Ovary (tissue), 9 donors: ENCODE results near the gene ARF5. TPM values are rescaled to one million over a fixed set of nuclear protein-coding genes. Genes with fewer than 3 reads are reported as not detected.

ENCODE experiments used
- DNase-seq, 5 donors: peaks; one replicate each; pipeline ENCODE4 v3.0.0-alpha.2; 2019 to 2020
- H3K27ac ChIP-seq, 2 donors: fragments of 200-600 bp; one replicate each; pipeline versions ENCODE4 v1.5.1 to v1.8.0; 2019 to 2022
- H3K27me3 ChIP-seq: fragments of 200-600 bp; one replicate; pipeline ENCODE4 v1.8.0; 2022
- H3K36me3 ChIP-seq: fragments of 200-600 bp; sonication (generic); one replicate; pipeline ENCODE4 v1.5.1; 2019
- H3K4me1 ChIP-seq: one replicate; pipeline ENCODE4 v1.8.1; 2013; ENCODE audit warnings: mild to moderate bottlenecking, moderate library complexity; ENCODE audit not compliant: insufficient read depth
- H3K4me3 ChIP-seq: fragments of 200-600 bp; sonication (generic); one replicate; pipeline ENCODE4 v1.5.1; 2017
- H3K9me3 ChIP-seq, 2 donors: fragments of 200-600 bp in 1 of 2; sonication (generic) in 1 of 2; one replicate each; pipeline versions ENCODE4 v1.5.1 to v1.8.1; 2013 to 2019; ENCODE audit warnings: mild to moderate bottlenecking in 1 of 2, moderate library complexity in 1 of 2
- EP300 ChIP-seq: sonication (generic); formaldehyde crosslinking; IDR thresholded peaks from one replicate; pipeline ENCODE4 v1.6.1; 2017; ENCODE audit warnings: antibody characterized with exemption
- POLR2A ChIP-seq: fragments of 450-650 bp; IDR thresholded peaks from one replicate; pipeline ENCODE4 v1.6.1; 2017; ENCODE audit warnings: antibody characterized with exemption, mild to moderate bottlenecking, moderate library complexity
- WGBS, 3 donors: extraction: QIAGEN DNeasy Blood & Tissue Kit in 1 of 3; methylation state at CpG; one replicate each; pipeline versions ENCODE4 v1.1.5 to v1.1.7; 2013 to 2017; 5-methylcytosine and 5-hydroxymethylcytosine counted together
- intact Hi-C, 4 donors: fragments of 100-400 bp; cut with DNase I; formaldehyde crosslinking; loops; one replicate each; pipeline versions ENCODE4 v1.11.0 to v1.15.1; 2022 to 2023
- polyA plus RNA-seq, 2 donors: library from polyadenylated mRNA; stranded (reverse); fragments of 200-250 nt in 1 of 2; fragments of 350-450 nt in 1 of 2; fragmentation: Illumina TruSeq in 1 of 2; extraction: RNeasy Lipid Tissue Mini Kit (QIAGEN cat#74804) in 1 of 2; gene quantifications; one replicate each; pipeline ENCODE4 v1.2.3, GENCODE V29; 2013 to 2014
- total RNA-seq, 7 donors: library from RNA; depleted of rRNA in 2 of 7; stranded (reverse); fragments of >200 nt in 2 of 7; fragmentation: NEBNext Ultra II Directional in 3 of 7; extraction: Animal tissue kit (Norgen Biotek cat#: 25700) in 3 of 7; gene quantifications; one replicate each; pipeline versions ENCODE4 v1.1.0 to v1.2.4, GENCODE V29; 2016 to 2023
- TF ChIP-seq, protein P1 (sequence below), 3 donors: fragments of 450-650 bp in 2 of 3; fragments of 200-600 bp in 1 of 3; IDR thresholded peaks; one replicate each; pipeline versions ENCODE4 v1.5.1 to v1.8.0; 2016 to 2022; ENCODE audit warnings: antibody characterized with exemption in 3 of 3, mild to moderate bottlenecking in 1 of 3
- donor health status: DM: no; HTN: no; CAD: no; lungs with moderate emphysema.
- donor health status: DM: no; HTN: no; CAD: no.
- donor health status: Bipolar disorder and iron deficiency.
- donor health status: DM: yes; HTN: yes; CAD: no.
- donor health status: DM: no; HTN: no; CAD: no.
- donor health status: DM: yes; HTN: yes; CAD: no.

The ARF5 gene
- total and polyA plus RNA-seq, 9 donors: 87.8 to 147 (median 103) TPM

DNA sequence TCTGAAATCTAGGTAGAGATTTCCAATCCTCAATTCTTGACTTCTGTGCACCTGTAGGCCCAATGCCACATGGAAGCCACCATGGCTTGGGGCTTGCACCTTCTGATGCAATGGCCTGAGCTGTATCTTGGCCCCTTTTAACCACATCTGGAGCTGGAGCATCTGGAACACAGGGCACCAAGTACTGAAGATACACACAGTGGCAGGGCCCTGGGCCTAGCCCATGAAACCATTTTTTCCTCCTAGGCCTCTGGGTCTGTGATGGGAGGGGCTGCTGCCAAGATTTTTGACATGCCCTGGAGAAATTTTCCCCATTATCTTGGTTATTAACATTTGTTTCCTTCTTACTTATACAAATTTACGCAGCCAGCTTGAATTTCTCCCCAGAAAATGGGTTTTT lies 41.9 kb upstream of the ARF5 start:
- H3K4me3 ChIP-seq: no peak overlapping the region
- intact Hi-C loops: no loop called here
- TF ChIP-seq, protein P1, sequence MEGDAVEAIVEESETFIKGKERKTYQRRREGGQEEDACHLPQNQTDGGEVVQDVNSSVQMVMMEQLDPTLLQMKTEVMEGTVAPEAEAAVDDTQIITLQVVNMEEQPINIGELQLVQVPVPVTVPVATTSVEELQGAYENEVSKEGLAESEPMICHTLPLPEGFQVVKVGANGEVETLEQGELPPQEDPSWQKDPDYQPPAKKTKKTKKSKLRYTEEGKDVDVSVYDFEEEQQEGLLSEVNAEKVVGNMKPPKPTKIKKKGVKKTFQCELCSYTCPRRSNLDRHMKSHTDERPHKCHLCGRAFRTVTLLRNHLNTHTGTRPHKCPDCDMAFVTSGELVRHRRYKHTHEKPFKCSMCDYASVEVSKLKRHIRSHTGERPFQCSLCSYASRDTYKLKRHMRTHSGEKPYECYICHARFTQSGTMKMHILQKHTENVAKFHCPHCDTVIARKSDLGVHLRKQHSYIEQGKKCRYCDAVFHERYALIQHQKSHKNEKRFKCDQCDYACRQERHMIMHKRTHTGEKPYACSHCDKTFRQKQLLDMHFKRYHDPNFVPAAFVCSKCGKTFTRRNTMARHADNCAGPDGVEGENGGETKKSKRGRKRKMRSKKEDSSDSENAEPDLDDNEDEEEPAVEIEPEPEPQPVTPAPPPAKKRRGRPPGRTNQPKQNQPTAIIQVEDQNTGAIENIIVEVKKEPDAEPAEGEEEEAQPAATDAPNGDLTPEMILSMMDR (IDR thresholded peaks at IDR 0.05): no peak
- TF ChIP-seq EP300 (no peak), POLR2A (no peak)
- 67 to 86% (median 85%) methylated on average over 1 of the region's 1 CpG for WGBS, 3 donors
- no peak for DNase-seq
- no peaks in the 10 kb centered on the region for H3K27me3 ChIP-seq
- no peak overlapping the region for H3K27ac ChIP-seq
- no peaks in the 10 kb centered on the region for H3K9me3 ChIP-seq
- H3K4me1 ChIP-seq: no peaks in the 10 kb centered on the region
- no peaks in the 10 kb centered on the region for H3K36me3 ChIP-seq

GRCh38 chr7:127550247-127550646 lies 38.0 kb upstream of the ARF5 start:
- no peaks in the 10 kb centered on the region for H3K27me3 ChIP-seq
- no peak overlapping the region for H3K27ac ChIP-seq
- intact Hi-C loops: no loop called here
- no peaks in the 10 kb centered on the region for H3K36me3 ChIP-seq
- H3K4me3 ChIP-seq: no peak overlapping the region
- TF ChIP-seq EP300 (no peak), POLR2A (no peak)
- TF ChIP-seq, protein P1 (IDR thresholded peaks at IDR 0.05): no peak
- no peak for DNase-seq
- H3K9me3 ChIP-seq: no peaks in the 10 kb centered on the region
- H3K4me1 ChIP-seq: no peaks in the 10 kb centered on the region
- WGBS, 3 donors: 33 to 45% (median 37%) methylated on average over 1 of the region's 1 CpG

DNA sequence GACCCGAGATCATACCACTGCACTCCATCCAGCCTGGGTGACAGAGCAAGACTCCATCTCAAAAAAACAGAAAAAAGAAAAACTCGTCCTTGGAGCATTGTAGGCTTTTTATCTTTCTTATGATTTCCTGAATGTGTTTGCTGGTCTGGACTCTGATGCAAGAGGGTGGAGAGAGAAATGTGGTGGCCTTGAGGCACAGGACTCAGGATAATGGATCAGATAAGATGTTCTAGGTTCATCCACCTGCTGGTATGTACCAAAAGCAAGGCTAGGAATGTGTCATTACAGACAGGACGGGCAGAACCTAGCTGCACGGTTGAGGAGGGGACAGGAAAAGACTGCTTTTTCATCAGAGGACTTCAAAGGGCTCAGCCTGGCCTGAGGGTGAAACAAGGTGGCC lies 36.3 kb upstream of the ARF5 start:
- 68 to 79% (median 74%) methylated on average over 4 of the region's 4 CpGs for WGBS, 3 donors
- Histone ChIP-seq H3K36me3 (no peaks in the 10 kb centered on the region), H3K27me3 (no peaks in the 10 kb centered on the region), H3K27ac (no peak overlapping the region), H3K9me3 (peaks cover 0 to 4% of the 10 kb centered on the region in 2 donors), H3K4me1 (no peaks in the 10 kb centered on the region), H3K4me3 (no peak overlapping the region)
- TF ChIP-seq POLR2A (no peak), EP300 (no peak)
- TF ChIP-seq, protein P1 (IDR thresholded peaks at IDR 0.05): no peak
- intact Hi-C loops: no loop called here
- no peak for DNase-seq

DNA sequence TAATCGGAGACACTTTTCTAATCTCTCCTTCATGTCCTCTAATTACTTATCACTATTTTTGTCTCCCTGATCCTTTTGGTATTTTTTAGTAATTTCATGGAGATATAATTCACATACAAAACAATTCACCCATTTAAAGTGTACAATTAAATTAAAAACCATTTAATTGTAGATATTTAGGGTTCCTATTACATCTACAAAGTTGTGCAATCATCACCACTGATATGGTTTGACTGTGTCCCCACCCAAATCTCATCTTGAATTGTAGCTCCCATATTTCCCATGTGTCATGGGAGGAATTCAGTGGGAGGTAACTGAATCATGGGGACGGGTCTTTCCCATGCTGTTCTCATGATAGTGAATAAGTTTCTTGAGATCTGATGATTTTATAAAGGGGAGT lies 31.8 kb upstream of the ARF5 start:
- 74 to 79% (median 76%) methylated on average over 2 of the region's 2 CpGs for WGBS, 3 donors
- no peak for DNase-seq

More for the DNA sequence above, 31.8 kb upstream of the ARF5 start:
- no peak for TF ChIP-seq EP300
- no peak for TF ChIP-seq POLR2A
- TF ChIP-seq, protein P1 (IDR thresholded peaks at IDR 0.05): no peak
- intact Hi-C loops: no loop called here
- H3K4me1 ChIP-seq: no peaks in the 10 kb centered on the region
- H3K27me3 ChIP-seq: no peaks in the 10 kb centered on the region
- peaks cover 0 to 4% of the 10 kb centered on the region in 2 donors for H3K9me3 ChIP-seq
- no peak overlapping the region for H3K27ac ChIP-seq
- H3K4me3 ChIP-seq: no peak overlapping the region
- no peaks in the 10 kb centered on the region for H3K36me3 ChIP-seq
